Measurements from ENCODE around the gene FADS1.

DNA sequence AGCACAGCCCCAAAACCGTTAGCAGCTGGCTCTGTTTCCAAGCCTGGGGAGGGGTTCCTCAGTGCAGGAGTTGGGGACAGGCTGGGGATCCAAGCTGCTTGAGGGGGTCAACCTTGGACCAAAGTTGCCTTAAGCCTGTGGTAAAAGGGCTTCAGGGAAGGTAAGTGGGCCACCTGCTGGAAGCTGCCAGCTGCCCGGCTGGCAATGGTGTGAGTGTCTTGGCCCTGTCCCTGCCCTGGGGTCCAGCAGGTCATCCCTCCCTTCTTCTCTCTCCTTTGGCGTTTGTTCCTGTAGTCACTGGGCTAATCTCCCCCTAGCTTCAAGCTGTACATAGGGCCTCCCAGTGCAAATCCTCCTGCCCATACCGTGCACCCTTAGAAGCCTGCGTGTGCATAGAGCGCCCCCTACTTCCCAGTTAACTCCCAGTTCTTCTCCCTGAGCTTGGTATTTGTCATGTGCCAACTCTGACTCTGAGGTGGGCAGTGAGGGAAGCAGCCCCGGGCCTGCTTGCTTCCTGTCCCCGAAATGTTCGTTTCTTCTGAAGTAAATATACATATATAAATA, 28.8 kb downstream of the FADS1 start:
- TF ChIP-seq, protein P1, sequence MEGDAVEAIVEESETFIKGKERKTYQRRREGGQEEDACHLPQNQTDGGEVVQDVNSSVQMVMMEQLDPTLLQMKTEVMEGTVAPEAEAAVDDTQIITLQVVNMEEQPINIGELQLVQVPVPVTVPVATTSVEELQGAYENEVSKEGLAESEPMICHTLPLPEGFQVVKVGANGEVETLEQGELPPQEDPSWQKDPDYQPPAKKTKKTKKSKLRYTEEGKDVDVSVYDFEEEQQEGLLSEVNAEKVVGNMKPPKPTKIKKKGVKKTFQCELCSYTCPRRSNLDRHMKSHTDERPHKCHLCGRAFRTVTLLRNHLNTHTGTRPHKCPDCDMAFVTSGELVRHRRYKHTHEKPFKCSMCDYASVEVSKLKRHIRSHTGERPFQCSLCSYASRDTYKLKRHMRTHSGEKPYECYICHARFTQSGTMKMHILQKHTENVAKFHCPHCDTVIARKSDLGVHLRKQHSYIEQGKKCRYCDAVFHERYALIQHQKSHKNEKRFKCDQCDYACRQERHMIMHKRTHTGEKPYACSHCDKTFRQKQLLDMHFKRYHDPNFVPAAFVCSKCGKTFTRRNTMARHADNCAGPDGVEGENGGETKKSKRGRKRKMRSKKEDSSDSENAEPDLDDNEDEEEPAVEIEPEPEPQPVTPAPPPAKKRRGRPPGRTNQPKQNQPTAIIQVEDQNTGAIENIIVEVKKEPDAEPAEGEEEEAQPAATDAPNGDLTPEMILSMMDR (IDR thresholded peaks at IDR 0.05): peak in 3 of 6 experiments; percentile 14 to 26 (median 23)
- TF ChIP-seq POLR2A (IDR thresholded peaks at IDR 0.05): no peak
